ENCODE data around the gene MND1.

GRCh38 chr4:153402366-153402765 is 57.9 kb downstream of the MND1 start:
- TF ChIP-seq CTCF (conservative IDR thresholded peaks at IDR 0.05; ENCODE audit: low read length) = no peak
- TF ChIP-seq EZH2phosphoT487 (IDR thresholded peaks at IDR 0.05; ENCODE audit: borderline replicate concordance, low read depth, low read length) = no peak

Measured in OCI-LY7 (cell line).